IMR-90 (cell line): ENCODE results near the gene ING5. TPM values are rescaled to one million over a fixed set of nuclear protein-coding genes. Genes with fewer than 3 reads are reported as not detected.
A peak's percentile ranks its signal among the peaks of the same experiment; 100 is the strongest.

Experiments used
- ATAC-seq: fragments of 200-7000 bp; cut with Tn5 transposase; 2 replicates; pipeline ENCODE4 v1.9.1; 2020; ENCODE audit warnings: low read depth, mild to moderate bottlenecking, moderate library complexity
- BruUV-seq: library from RNA; stranded (reverse); fragments of 400-500 nt; replicated peaks from 2 replicates; lab custom pipeline; 2021; lab: Mats Ljungman, UMichigan
- CTCF ChIA-PET: fragments of 300-600 bp; formaldehyde crosslinking; extraction: SDS; loops from one replicate; lab custom pipeline; 2021; ENCODE audit warnings: antibody characterized with exemption; lab: Yijun Ruan, JAX
- POLR2A ChIA-PET: fragments of 300-600 bp; sonication (Branson Sonifier 250); formaldehyde crosslinking; loops from one replicate; lab custom pipeline; 2022; ENCODE audit warnings: antibody characterized with exemption; ENCODE audit not compliant: unreplicated experiment; lab: Charles Lee
- DNase-seq: peaks from one replicate; pipeline ENCODE4 v3.0.0; 2013
- H2AFZ ChIP-seq: replicated peaks from 2 replicates; pipeline ENCODE3; 2013; ENCODE audit warnings: low read length, mild to moderate bottlenecking; ENCODE audit not compliant: poor library complexity
- H2AK5ac ChIP-seq: 2 replicates; pipeline ENCODE4 v1.6.1; 2013; ENCODE audit warnings: low read depth, low read length, inconsistent platforms
- H2AK9ac ChIP-seq: replicated peaks from 2 replicates; pipeline ENCODE3; 2013; ENCODE audit warnings: mild to moderate bottlenecking, low read depth, low read length, moderate library complexity; ENCODE audit not compliant: poor library complexity
- H2BK120ac ChIP-seq: 2 replicates; pipeline ENCODE4 v1.6.1; 2013; ENCODE audit warnings: low read depth, low read length, inconsistent platforms
- H2BK15ac ChIP-seq: 3 replicates; pipeline ENCODE4 v1.6.1; 2013; ENCODE audit warnings: low read depth, low read length, inconsistent platforms
- H2BK20ac ChIP-seq: 2 replicates; pipeline ENCODE4 v1.6.1; 2013; ENCODE audit warnings: low read depth, mild to moderate bottlenecking, inconsistent platforms, low read length, moderate library complexity
- H2BK5ac ChIP-seq: 2 replicates; pipeline ENCODE4 v1.6.1; 2013; ENCODE audit warnings: mild to moderate bottlenecking, low read depth, low read length, inconsistent platforms; ENCODE audit not compliant: poor library complexity, severe bottlenecking
- H3K14ac ChIP-seq: replicated peaks from 2 replicates; pipeline ENCODE4 v1.6.1; 2013; ENCODE audit warnings: low read depth, low read length, inconsistent platforms
- H3K18ac ChIP-seq: 2 replicates; pipeline ENCODE4 v1.6.1; 2013; ENCODE audit warnings: low read depth, low read length, control low read depth
- H3K23ac ChIP-seq: 2 replicates; pipeline ENCODE4 v1.6.1; 2013; ENCODE audit warnings: low read depth, low read length, inconsistent platforms
- H3K27ac ChIP-seq: 2 replicates; pipeline ENCODE4 v1.5.1; 2013; ENCODE audit warnings: mild to moderate bottlenecking, control low read depth, low read length; ENCODE audit not compliant: insufficient read depth
- H3K27me3 ChIP-seq: 2 replicates; pipeline ENCODE4 v1.6.1; 2013; ENCODE audit warnings: low read length; ENCODE audit not compliant: control insufficient read depth, insufficient read depth
- H3K36me3 ChIP-seq: 2 replicates; pipeline ENCODE4 v1.6.1; 2013; ENCODE audit warnings: low read length, mixed read lengths; ENCODE audit not compliant: control insufficient read depth, insufficient read depth
- H3K4ac ChIP-seq: 2 replicates; pipeline ENCODE4 v1.6.1; 2013; ENCODE audit warnings: low read depth, low read length, inconsistent platforms
- H3K4me1 ChIP-seq: 2 replicates; pipeline ENCODE4 v1.6.1; 2013; ENCODE audit warnings: low read length, mixed read lengths; ENCODE audit not compliant: control insufficient read depth, insufficient read depth
- H3K4me2 ChIP-seq: 2 replicates; pipeline ENCODE4 v1.6.1; 2013; ENCODE audit warnings: low read depth, mild to moderate bottlenecking, control low read depth, low read length, moderate library complexity
- H3K4me3 ChIP-seq: 2 replicates; pipeline ENCODE4 v1.5.1; 2013; ENCODE audit warnings: low read depth, mild to moderate bottlenecking, control low read depth, low read length, moderate library complexity; ENCODE audit not compliant: insufficient read depth
- H3K56ac ChIP-seq: 2 replicates; pipeline ENCODE4 v1.6.1; 2013; ENCODE audit warnings: low read length, inconsistent platforms; ENCODE audit not compliant: insufficient read depth; ENCODE audit errors: extremely low read depth
- H3K79me1 ChIP-seq, 2 experiments: 2 replicates each; pipeline ENCODE4 v1.6.1; 2013; ENCODE audit warnings: low read length in 2 of 2, inconsistent platforms in 1 of 2, low read depth in 1 of 2
- H3K9ac ChIP-seq: 2 replicates; pipeline ENCODE4 v1.6.1; 2013; ENCODE audit warnings: low read depth, low read length, control low read depth
- H3K9me1 ChIP-seq: 2 replicates; pipeline ENCODE4 v1.6.1; 2013; ENCODE audit warnings: low read length, inconsistent platforms; ENCODE audit not compliant: insufficient read depth
- H3K9me3 ChIP-seq: 2 replicates; pipeline ENCODE4 v1.6.1; 2013; ENCODE audit warnings: low read length; ENCODE audit not compliant: control insufficient read depth, insufficient read depth
- H4K20me1 ChIP-seq: 2 replicates; pipeline ENCODE4 v1.6.1; 2013; ENCODE audit warnings: low read length, inconsistent platforms; ENCODE audit not compliant: insufficient read depth
- H4K5ac ChIP-seq: 2 replicates; pipeline ENCODE4 v1.6.1; 2013; ENCODE audit warnings: mild to moderate bottlenecking, low read depth, low read length, control low read depth
- H4K8ac ChIP-seq, 2 experiments: 2 replicates each; pipeline ENCODE4 v1.6.1; 2013; ENCODE audit warnings: low read depth in 2 of 2, low read length in 2 of 2, control low read depth in 1 of 2, inconsistent platforms in 1 of 2
- H4K91ac ChIP-seq: 2 replicates; pipeline ENCODE4 v1.6.1; 2013; ENCODE audit warnings: low read depth, low read length, inconsistent platforms; ENCODE audit not compliant: insufficient read depth
- BHLHE40 ChIP-seq: fragments of 150-350 bp; IDR thresholded peaks from 2 replicates; pipeline ENCODE4 v1.6.1; 2016; ENCODE audit warnings: mild to moderate bottlenecking, low read depth, low read length
- CEBPB ChIP-seq: IDR thresholded peaks from 2 replicates; pipeline ENCODE4 v1.6.1; 2012; ENCODE audit warnings: low read depth, low read length, improper control_type of control experiment
- CHD1 ChIP-seq: IDR thresholded peaks from 2 replicates; pipeline ENCODE4 v1.6.1; 2012; ENCODE audit warnings: low read depth, low read length, improper control_type of control experiment
- FOS ChIP-seq: fragments of 150-350 bp; IDR thresholded peaks from 2 replicates; pipeline ENCODE4 v1.6.1; 2016; ENCODE audit warnings: low read depth, low read length
- NFE2L2 ChIP-seq: fragments of 150-350 bp; IDR thresholded peaks from 2 replicates; pipeline ENCODE4 v1.6.1; 2016; ENCODE audit warnings: low read depth, mild to moderate bottlenecking, low read length
- POLR2A ChIP-seq: IDR thresholded peaks from 2 replicates; pipeline ENCODE4 v1.6.1; 2012; ENCODE audit warnings: mild to moderate bottlenecking, low read depth, low read length
- RAD21 ChIP-seq: IDR thresholded peaks from 2 replicates; pipeline ENCODE4 v1.6.1; 2012; ENCODE audit warnings: low read length, improper control_type of control experiment
- RCOR1 ChIP-seq: IDR thresholded peaks from 2 replicates; pipeline ENCODE4 v1.6.1; 2012; ENCODE audit warnings: mild to moderate bottlenecking, low read length, improper control_type of control experiment; ENCODE audit not compliant: insufficient replicate concordance
- RFX5 ChIP-seq: IDR thresholded peaks from 2 replicates; pipeline ENCODE4 v1.8.0; 2012; ENCODE audit warnings: low read depth, mild to moderate bottlenecking, low read length, moderate library complexity
- SMC3 ChIP-seq: fragments of 150-350 bp; IDR thresholded peaks from 2 replicates; pipeline ENCODE4 v1.6.1; 2016; ENCODE audit warnings: low read depth, mild to moderate bottlenecking, antibody characterized with exemption, low read length, moderate library complexity
- WGBS, 2 experiments: methylation state at CpG; one replicate each; pipeline versions ENCODE4 v1.1.5 to v1.1.7; 2013; ENCODE audit warnings: missing lambda C conversion rate in 2 of 2; ENCODE audit not compliant: insufficient read length in 1 of 2; ENCODE audit errors: extremely low coverage in 2 of 2; 5-methylcytosine and 5-hydroxymethylcytosine counted together
- dilution Hi-C: fragments of 300-500 bp; cut with HindIII; formaldehyde crosslinking; loops from one replicate; pipeline ENCODE4 v1.14.3; 2018; ENCODE audit warnings: low sequenced_read_pairs; ENCODE audit not compliant: unreplicated experiment
- in situ Hi-C: fragments of 300-500 bp; cut with MboI; formaldehyde crosslinking; loops from 3 replicates; pipeline ENCODE4 v1.14.3; 2019; ENCODE audit warnings: low sequenced_read_pairs, inconsistent platforms, mixed read lengths
- intact Hi-C: fragments of 100-400 bp; cut with micrococcal nuclease; formaldehyde crosslinking; loops from 2 replicates; pipeline ENCODE4 v1.10.0; 2022
- polyA plus RNA-seq, 3 experiments: library from polyadenylated mRNA; depleted of rRNA; stranded (reverse); fragments of >200 nt; gene quantifications; 2 replicates each; pipeline ENCODE4 v1.2.3, GENCODE V29; 2012; ENCODE audit warnings: low replicate concordance in 1 of 3
- total RNA-seq: library from RNA; depleted of rRNA; stranded (reverse); fragments of >200 nt; gene quantifications from 2 replicates; pipeline ENCODE4 v1.2.3, GENCODE V29; 2012
- TF ChIP-seq, protein P1 (sequence below): conservative IDR thresholded peaks from 2 replicates; pipeline ENCODE4 v1.5.1; 2012; ENCODE audit warnings: mild to moderate bottlenecking, low read depth, low read length, improper control_type of control experiment
- TF ChIP-seq, protein P2 (sequence below): fragments of 150-350 bp; IDR thresholded peaks from 2 replicates; pipeline ENCODE4 v1.6.1; 2016; ENCODE audit warnings: low read depth, mild to moderate bottlenecking, low read length, moderate library complexity, borderline replicate concordance

Gene ING5
- total and polyA plus RNA-seq, 2 of the 4 experiments (the other 2 are of a cell fraction) = 36.1 to 38.9 TPM

DNA sequence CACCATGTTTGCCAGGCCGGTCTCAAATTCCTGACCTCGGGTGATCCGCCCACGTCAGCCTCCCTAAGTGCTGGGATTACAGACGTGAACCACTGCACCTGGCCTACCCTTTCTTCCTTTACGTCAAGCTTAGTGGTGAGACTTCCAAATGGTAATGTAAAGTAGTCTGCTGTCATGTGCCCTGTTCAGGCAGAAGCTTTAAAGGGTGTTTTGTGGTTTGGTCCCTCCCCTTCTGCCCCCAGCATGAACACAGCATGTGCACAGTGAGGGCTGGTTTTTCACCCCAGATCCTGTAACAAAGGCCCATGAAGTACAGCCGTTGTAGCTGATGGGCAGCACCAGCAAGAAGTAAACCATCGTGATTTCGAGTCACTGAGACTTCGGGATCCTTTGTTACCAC is 12.5 kb upstream of the ING5 start:
- Histone ChIP-seq H3K18ac (no peak overlapping the region), H3K4me1 (peaks cover 5% of the 10 kb centered on the region; the same call in 1 of the 2 replicates), H3K9me3 (no peaks in the 10 kb centered on the region), H4K91ac (no peak overlapping the region), H3K9ac (no peak overlapping the region), H2AK9ac (peak overlapping the region; percentile 76), H4K8ac (no peak overlapping the region), H2BK20ac (no peak overlapping the region), H3K36me3 (peaks cover 25% of the 10 kb centered on the region), H3K23ac (peak overlapping the region; percentile 35), H3K27ac (no peak overlapping the region), H3K79me1 (peaks cover 39 to 67% of the 10 kb centered on the region in 2 experiments), H2BK5ac (no peak overlapping the region), H4K20me1 (no peaks in the 10 kb centered on the region), H3K27me3 (no peaks in the 10 kb centered on the region), H3K14ac (no peak overlapping the region), H2BK120ac (no peak overlapping the region), H2AFZ (no peak overlapping the region), H3K4me3 (no peak overlapping the region), H3K56ac (no peak overlapping the region), H3K9me1 (peaks cover 16% of the 10 kb centered on the region), H2BK15ac (no peak overlapping the region; the same call in 2 of the 3 replicates), H3K4me2 (no peak overlapping the region), H2AK5ac (0 out of 2 replicates have a peak overlapping the region, but pooled peaks have one; percentile 59), H3K4ac (no peak overlapping the region), H4K5ac (no peak overlapping the region)
- 93% methylated on average over 3 of the region's 10 CpGs; no CpG with 5 or more reads in 1 of the 2 experiments for WGBS, 2 experiments
- intact Hi-C loops = no loop called here
- DNase-seq (no peak), ATAC-seq (no peak)
- dilution Hi-C loops = no loop called here
- POLR2A ChIA-PET = interaction anchor here (0.7 kb wide), 1 partner anchor 31 kb away, joined by 3 read pairs; no protein-coding TSS in a partner anchor
- no TSS peak for BruUV-seq
- in situ Hi-C loops = no loop called here
- CTCF ChIA-PET = interaction anchor here (0.7 to 1.2 kb wide), 2 partner anchors 13 to 540 kb away, joined by 3 read pairs; partner anchors contain the start of gene ING5
- no peak for TF ChIP-seq CHD1
- TF ChIP-seq SMC3 = no peak
- TF ChIP-seq, protein P1, sequence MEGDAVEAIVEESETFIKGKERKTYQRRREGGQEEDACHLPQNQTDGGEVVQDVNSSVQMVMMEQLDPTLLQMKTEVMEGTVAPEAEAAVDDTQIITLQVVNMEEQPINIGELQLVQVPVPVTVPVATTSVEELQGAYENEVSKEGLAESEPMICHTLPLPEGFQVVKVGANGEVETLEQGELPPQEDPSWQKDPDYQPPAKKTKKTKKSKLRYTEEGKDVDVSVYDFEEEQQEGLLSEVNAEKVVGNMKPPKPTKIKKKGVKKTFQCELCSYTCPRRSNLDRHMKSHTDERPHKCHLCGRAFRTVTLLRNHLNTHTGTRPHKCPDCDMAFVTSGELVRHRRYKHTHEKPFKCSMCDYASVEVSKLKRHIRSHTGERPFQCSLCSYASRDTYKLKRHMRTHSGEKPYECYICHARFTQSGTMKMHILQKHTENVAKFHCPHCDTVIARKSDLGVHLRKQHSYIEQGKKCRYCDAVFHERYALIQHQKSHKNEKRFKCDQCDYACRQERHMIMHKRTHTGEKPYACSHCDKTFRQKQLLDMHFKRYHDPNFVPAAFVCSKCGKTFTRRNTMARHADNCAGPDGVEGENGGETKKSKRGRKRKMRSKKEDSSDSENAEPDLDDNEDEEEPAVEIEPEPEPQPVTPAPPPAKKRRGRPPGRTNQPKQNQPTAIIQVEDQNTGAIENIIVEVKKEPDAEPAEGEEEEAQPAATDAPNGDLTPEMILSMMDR = no peak
- TF ChIP-seq, protein P2, sequence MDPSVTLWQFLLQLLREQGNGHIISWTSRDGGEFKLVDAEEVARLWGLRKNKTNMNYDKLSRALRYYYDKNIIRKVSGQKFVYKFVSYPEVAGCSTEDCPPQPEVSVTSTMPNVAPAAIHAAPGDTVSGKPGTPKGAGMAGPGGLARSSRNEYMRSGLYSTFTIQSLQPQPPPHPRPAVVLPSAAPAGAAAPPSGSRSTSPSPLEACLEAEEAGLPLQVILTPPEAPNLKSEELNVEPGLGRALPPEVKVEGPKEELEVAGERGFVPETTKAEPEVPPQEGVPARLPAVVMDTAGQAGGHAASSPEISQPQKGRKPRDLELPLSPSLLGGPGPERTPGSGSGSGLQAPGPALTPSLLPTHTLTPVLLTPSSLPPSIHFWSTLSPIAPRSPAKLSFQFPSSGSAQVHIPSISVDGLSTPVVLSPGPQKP = no peak
- TF ChIP-seq NFE2L2 = no peak
- no peak for TF ChIP-seq CEBPB
- TF ChIP-seq BHLHE40 = no peak
- TF ChIP-seq RFX5 = no peak
- TF ChIP-seq FOS = no peak
- TF ChIP-seq POLR2A = no peak
- no peak for TF ChIP-seq RCOR1
- TF ChIP-seq RAD21 = no peak
